Measurements from ENCODE around the gene SPATA24.
"Not testable (repeated sequence)": the region's sequence is repeated elsewhere in the genome, so short reads cannot be mapped to it uniquely, and the experiment has no call there.

SPATA24 gene

DNA sequence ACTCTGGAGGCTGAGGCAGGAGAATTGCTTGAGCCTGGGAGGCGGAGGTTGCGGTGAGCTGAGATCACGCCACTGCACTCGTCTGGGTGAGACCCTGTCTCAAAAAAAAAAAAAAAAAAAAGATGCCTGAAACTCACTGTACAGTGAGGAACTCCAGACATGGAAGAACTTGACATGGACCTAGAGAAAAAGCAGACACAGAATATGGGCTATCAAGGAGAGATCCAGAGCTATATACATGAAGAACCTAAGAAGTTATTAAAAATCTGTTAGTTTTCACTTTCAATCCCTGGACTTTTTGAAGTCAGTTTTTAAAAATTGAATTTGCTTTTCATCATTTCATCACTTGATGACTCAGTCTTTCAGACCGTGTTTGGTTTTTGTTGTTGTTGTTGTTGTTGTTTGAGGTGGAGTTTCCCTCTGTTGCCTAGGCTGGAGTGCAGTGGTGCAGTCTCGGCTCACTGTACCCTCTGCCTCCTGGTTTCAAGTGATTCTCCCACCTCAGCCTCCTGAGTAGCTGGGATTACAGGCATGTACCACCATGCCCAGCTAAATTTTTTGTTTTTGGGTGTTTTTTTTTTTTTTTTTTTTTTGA, 42.0 kb downstream of the SPATA24 start:
- DNase-seq (ENCODE audit: extremely low spot score, insufficient read length, low read depth) = no peak
- no peak for FAIRE-seq

DNA sequence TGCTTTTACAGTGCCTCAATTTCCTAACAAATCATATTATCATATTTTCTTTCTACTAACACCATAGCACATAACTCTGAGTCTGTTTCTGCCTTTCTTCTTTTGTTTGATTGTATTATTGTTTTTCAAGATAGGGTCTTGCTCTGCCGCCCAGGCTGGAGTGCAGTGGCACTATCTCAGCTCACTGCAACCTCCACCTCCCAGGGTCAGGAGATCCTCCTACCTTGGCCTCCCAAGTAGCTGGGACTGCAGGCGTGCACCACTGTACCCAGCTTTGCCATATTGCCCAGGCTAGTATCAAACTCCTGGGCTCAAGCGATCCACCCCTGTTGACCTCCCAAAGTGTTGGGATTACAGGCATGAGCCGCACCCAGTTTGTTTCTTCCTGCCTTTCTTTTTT, 43.5 kb downstream of the SPATA24 start:
- DNase-seq (ENCODE audit: extremely low spot score, insufficient read length, low read depth) = no peak
- FAIRE-seq = no peak

DNA sequence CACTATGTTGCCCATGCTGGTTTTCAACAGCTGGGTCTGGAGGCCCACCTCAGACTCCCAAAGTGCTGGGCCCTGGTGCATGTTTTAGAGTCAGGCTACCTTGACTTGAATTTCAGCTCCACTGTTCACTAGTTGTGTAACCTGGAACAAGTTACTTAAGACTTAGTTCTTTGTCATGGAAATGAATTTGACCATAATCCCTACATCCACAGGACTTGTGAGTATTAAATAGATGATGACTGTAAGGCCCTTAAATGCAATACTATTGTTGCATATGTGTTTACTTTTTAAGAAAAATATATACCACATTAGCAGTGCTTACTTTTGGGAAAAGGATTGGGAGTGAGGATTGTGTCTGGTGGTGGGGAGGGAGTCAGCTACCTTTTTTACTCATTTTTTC, 45.8 kb downstream of the SPATA24 start:
- FAIRE-seq = no peak

DNA sequence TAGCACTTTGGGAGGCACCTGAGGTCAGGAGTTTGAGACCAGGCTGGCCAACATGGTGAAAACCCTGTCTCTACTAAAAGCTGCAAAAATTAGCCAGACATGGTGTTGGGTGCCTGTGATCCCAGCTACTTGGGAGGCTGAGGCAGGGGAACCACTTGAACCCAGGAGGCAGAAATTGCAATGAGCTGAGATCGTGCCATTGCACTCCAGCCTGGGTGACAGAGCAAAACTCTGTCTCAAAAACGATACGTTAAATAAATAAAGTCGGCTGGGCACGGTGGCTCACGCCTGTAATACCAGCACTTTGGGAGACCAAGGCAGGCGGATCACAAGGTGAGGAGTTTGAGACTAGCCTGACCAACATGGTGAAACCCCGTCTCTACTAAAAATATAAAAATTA, 48.0 kb downstream of the SPATA24 start:
- not testable (repeated sequence) for DNase-seq (ENCODE audit: extremely low spot score, insufficient read length, low read depth); FAIRE-seq

More for the DNA sequence above, 45.8 kb downstream of the SPATA24 start:
- DNase-seq (ENCODE audit: extremely low spot score, insufficient read length, low read depth) = no peak

DNA sequence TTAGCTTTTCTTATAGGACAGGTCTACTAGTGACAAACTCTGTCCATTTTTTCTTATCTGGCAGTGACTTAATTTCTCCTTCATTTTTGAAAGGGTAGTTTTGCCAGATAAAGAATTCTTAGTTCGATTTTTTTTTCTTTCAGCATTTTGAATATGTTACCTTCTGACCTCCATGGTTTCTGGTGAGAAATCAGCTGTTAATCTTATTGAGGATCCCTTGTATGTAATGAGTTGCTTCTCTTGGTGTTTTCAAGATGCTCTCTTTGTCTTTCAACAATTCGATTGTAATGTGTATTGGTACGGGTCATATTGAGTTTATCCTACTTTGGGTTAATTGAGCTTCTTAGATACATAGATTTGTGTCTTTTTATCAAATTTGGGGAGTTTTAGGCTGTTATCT, 49.7 kb downstream of the SPATA24 start:
- no peak for FAIRE-seq

DNA sequence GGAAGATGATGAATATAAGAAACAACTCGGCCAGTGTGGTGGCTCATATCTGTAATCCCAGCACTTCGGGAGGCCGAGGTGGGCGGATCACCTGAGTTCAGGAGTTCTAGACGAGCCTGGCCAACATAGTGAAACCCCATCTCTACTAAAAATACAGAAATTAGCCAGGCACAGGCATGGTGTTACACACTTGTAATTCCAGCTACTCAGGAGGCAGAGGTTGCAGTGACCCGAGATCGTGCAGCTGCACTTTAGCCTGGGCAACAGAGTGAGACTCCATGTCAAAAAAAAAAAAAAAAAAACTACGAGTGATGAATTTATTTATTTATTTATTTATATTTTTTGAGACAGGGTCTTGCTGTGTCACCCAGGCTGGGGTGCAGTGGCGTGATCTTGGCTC, 56.0 kb downstream of the SPATA24 start:
- FAIRE-seq; DNase-seq (ENCODE audit: extremely low spot score, insufficient read length, low read depth): not testable (repeated sequence)

More for the DNA sequence above, 49.7 kb downstream of the SPATA24 start:
- DNase-seq (ENCODE audit: extremely low spot score, insufficient read length, low read depth) = no peak

Measured in GM18507 (cell line).